ENCODE data around the gene KRT78. TPM values are rescaled to one million over a fixed set of nuclear protein-coding genes. Genes with fewer than 3 reads are reported as not detected.

The KRT78 gene
- total RNA-seq, 6 experiments from 2014 or later, result 0.30 TPM; not detected in 5

DNA sequence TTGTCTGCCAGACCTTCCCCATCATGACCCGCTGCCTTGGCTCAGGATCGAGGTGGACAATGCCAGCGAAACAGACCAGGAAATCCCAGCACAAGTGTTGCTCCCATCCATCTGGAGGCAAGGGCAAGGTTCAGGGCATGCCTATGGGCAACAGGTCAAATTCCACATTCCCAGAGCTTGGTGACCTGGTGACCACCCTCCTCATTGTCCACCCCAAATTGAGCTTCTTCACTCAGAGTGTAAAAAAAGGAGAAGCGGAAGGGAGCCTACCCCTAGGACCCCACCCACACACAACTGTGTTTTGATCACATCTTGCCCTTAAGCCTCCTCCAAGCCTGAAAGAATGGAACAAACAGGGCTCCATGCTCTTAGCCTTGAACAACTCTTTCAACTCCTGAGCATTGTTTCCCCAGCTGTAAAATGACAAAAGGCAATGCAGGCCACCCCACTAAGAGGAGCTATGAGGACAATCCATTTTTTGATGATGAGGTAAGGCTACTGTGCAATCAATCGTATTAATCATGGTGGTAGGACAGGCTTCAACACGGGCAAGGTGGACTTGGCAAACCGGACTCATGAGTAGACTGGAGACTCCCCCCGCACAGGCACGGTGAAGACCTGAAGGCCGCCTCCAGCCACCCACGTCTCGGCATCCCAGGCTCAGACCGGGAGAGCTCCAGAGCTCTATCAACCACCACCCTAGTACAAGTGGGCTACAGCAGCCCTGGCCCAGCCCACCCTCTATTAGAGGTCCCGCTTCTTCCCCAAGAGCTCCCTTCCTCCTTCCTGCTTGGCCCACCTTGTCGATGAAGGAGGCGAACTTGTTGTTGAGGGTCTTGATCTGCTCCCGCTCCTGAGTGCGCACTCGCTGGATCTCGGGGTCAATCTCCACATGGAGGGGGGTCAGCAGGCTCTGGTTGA is 15.5 kb downstream of the KRT78 start:
- H3K27ac Mint-ChIP-seq, result no peak overlapping the region
- peaks cover 43% of the 10 kb centered on the region for H3K4me1 Mint-ChIP-seq (ENCODE audit: low read depth)
- H3K36me3 Mint-ChIP-seq (ENCODE audit: low read depth), result no peaks in the 10 kb centered on the region
- no peak for DNase-seq
- no peak overlapping the region for H3K4me3 Mint-ChIP-seq
- H3K27me3 Mint-ChIP-seq (ENCODE audit: insufficient read depth), result peaks cover 5% of the 10 kb centered on the region
- H3K9me3 Mint-ChIP-seq, result no peaks in the 10 kb centered on the region
- no peak for TF ChIP-seq CTCF (IDR thresholded peaks at IDR 0.05)

- no peaks in the 10 kb centered on the region for H3K9me3 Mint-ChIP-seq
- no peak for DNase-seq
- no peak for TF ChIP-seq CTCF (IDR thresholded peaks at IDR 0.05)
Measured at GRCh38 chr12:52832451-52832850, 16.3 kb downstream of the KRT78 start.

GRCh38 chr12:52831251-52831650 is 17.5 kb downstream of the KRT78 start:
- no peak overlapping the region for H3K4me3 Mint-ChIP-seq
- peaks cover 37% of the 10 kb centered on the region for H3K4me1 Mint-ChIP-seq (ENCODE audit: low read depth)
- no peak for DNase-seq
- H3K27me3 Mint-ChIP-seq (ENCODE audit: insufficient read depth), result peaks cover 6% of the 10 kb centered on the region
- no peaks in the 10 kb centered on the region for H3K36me3 Mint-ChIP-seq (ENCODE audit: low read depth)
- no peak overlapping the region for H3K27ac Mint-ChIP-seq
- no peak for TF ChIP-seq CTCF (IDR thresholded peaks at IDR 0.05)
- H3K9me3 Mint-ChIP-seq, result no peaks in the 10 kb centered on the region

More at GRCh38 chr12:52832451-52832850, 16.3 kb downstream of the KRT78 start:
- H3K36me3 Mint-ChIP-seq (ENCODE audit: low read depth), result no peaks in the 10 kb centered on the region
- no peak overlapping the region for H3K4me3 Mint-ChIP-seq
- peaks cover 5% of the 10 kb centered on the region for H3K27me3 Mint-ChIP-seq (ENCODE audit: insufficient read depth)
- H3K4me1 Mint-ChIP-seq (ENCODE audit: low read depth), result peaks cover 42% of the 10 kb centered on the region
- H3K27ac Mint-ChIP-seq, result no peak overlapping the region

DNA sequence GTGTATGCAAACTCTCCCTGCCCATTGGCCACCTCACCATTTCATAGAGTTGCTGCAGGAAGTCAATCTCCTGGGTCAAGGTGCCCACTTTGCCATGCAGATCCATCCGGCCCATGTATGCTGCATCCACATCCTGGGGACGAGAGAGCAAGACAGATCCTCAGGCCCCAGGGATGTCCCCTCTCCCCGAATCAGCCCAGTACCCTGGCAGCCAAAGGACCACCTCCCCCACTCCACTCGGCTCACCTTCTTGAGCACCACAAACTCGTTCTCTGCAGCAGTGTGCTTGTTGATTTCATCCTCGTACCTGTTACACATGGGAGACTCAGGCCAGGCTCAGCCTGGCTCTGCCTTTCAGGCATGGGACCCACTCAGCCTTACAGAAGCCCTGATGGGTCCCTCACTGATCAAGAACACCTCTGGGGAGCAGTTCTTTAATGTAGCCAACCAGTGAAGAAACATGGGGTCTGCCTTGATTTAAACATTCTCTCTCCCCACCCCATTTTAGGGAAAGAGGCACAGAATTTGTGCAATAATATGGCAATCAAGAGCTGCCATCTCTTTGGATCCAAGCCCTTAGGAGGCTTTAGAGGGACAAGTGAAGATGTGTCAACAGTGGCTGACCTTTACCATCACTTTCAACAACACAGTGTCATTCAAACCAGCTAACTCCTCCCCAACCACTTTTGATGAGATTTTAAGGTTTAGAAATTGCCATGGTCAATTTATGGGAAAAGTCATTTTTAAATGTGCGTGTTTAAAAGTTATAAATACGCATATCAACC is 18.6 kb downstream of the KRT78 start:
- no peaks in the 10 kb centered on the region for H3K9me3 Mint-ChIP-seq
- peaks cover 26% of the 10 kb centered on the region for H3K4me1 Mint-ChIP-seq (ENCODE audit: low read depth)
- H3K27me3 Mint-ChIP-seq (ENCODE audit: insufficient read depth), result peaks cover 5% of the 10 kb centered on the region
- no peak for TF ChIP-seq CTCF (IDR thresholded peaks at IDR 0.05)
- no peak overlapping the region for H3K4me3 Mint-ChIP-seq
- H3K36me3 Mint-ChIP-seq (ENCODE audit: low read depth), result no peaks in the 10 kb centered on the region
- H3K27ac Mint-ChIP-seq, result no peak overlapping the region
- no peak for DNase-seq

- Mint-ChIP-seq H3K4me1 (ENCODE audit: low read depth) (peaks cover 25% of the 10 kb centered on the region), H3K9me3 (no peaks in the 10 kb centered on the region), H3K27ac (no peak overlapping the region), H3K4me3 (no peak overlapping the region), H3K36me3 (ENCODE audit: low read depth) (no peaks in the 10 kb centered on the region), H3K27me3 (ENCODE audit: insufficient read depth) (peaks cover 5% of the 10 kb centered on the region)
- TF ChIP-seq CTCF (IDR thresholded peaks at IDR 0.05), result no peak
- no peak for DNase-seq
Measured at GRCh38 chr12:52828591-52829021, 20.2 kb downstream of the KRT78 start.
